H1 (cell line): ENCODE data around the gene MYBPC1. TPM values are rescaled to one million over a fixed set of nuclear protein-coding genes. Genes with fewer than 3 reads are reported as not detected.

Experiments used
- CTCF ChIA-PET: fragments of 300-600 bp; sonication (Branson Sonifier 250); formaldehyde crosslinking; loops from one replicate; lab custom pipeline; 2021; ENCODE audit not compliant: partially characterized antibody; lab: Charles Lee
- POLR2A ChIA-PET: fragments of 300-600 bp; sonication (Branson Sonifier 250); formaldehyde crosslinking; loops from one replicate; lab custom pipeline; 2021; ENCODE audit warnings: inconsistent platforms; ENCODE audit not compliant: partially characterized antibody; lab: Charles Lee
- DNase-seq, 2 experiments: peaks; one replicate each; pipeline versions ENCODE4 v3.0.0 to v3.0.0-alpha.2; 2010 to 2022; ENCODE audit warnings: low spot score in 2 of 2, low read depth in 1 of 2, mixed read lengths in 1 of 2
- FAIRE-seq: peaks from 2 replicates; lab custom pipeline; 2011; peaks lifted over from hg19 to GRCh38; lab: Jason Lieb, UNC
- H2AFZ ChIP-seq: 2 replicates; pipeline ENCODE4 v1.8.1; 2012; ENCODE audit warnings: low read length, inconsistent platforms
- H2AK5ac ChIP-seq: 2 replicates; pipeline ENCODE4 v1.6.1; 2013; ENCODE audit warnings: low read depth, low read length
- H2BK120ac ChIP-seq: replicated peaks from 2 replicates; pipeline ENCODE3; 2013; ENCODE audit warnings: low read depth, low read length, inconsistent platforms
- H2BK12ac ChIP-seq: 2 replicates; pipeline ENCODE4 v1.6.1; 2013; ENCODE audit warnings: low read depth, low read length
- H2BK15ac ChIP-seq: 2 replicates; pipeline ENCODE4 v1.6.1; 2013; ENCODE audit warnings: low read length
- H2BK20ac ChIP-seq: 2 replicates; pipeline ENCODE4 v1.6.1; 2013; ENCODE audit warnings: low read length
- H2BK5ac ChIP-seq: 2 replicates; pipeline ENCODE4 v1.6.1; 2013; ENCODE audit warnings: low read depth, low read length
- H3K14ac ChIP-seq: 2 replicates; pipeline ENCODE4 v1.6.1; 2013; ENCODE audit warnings: inconsistent platforms; ENCODE audit not compliant: insufficient read length
- H3K18ac ChIP-seq: 2 replicates; pipeline ENCODE4 v1.6.1; 2013; ENCODE audit warnings: low read length; ENCODE audit errors: extremely low read depth
- H3K23ac ChIP-seq: 2 replicates; pipeline ENCODE4 v1.6.1; 2013; ENCODE audit warnings: inconsistent platforms; ENCODE audit not compliant: insufficient read length
- H3K23me2 ChIP-seq: 2 replicates; pipeline ENCODE4 v1.6.1; 2013; ENCODE audit warnings: low read depth, low read length
- H3K27ac ChIP-seq: 2 replicates; pipeline ENCODE4 v1.6.1; 2011; ENCODE audit warnings: low read depth, low read length, inconsistent platforms
- H3K27me3 ChIP-seq, 4 experiments: replicated peaks in 1 of 4; 1 replicate in 1 of 4; 2 replicates in 3 of 4; pipeline versions ENCODE4 v1.6.1 to v1.8.1; 2011 to 2013; ENCODE audit warnings: low read length in 3 of 4, mild to moderate bottlenecking in 3 of 4, inconsistent platforms in 2 of 4, mixed read lengths in 2 of 4, moderate library complexity in 1 of 4; ENCODE audit not compliant: control insufficient read depth in 3 of 4, insufficient read depth in 3 of 4; ENCODE audit errors: extremely low read depth in 1 of 4
- H3K36me3 ChIP-seq, 4 experiments: 2 replicates each; pipeline versions ENCODE4 v1.6.1 to v1.8.1; 2011 to 2013; ENCODE audit warnings: mild to moderate bottlenecking in 4 of 4, low read length in 3 of 4, moderate library complexity in 2 of 4, control low read depth in 1 of 4, inconsistent platforms in 1 of 4; ENCODE audit not compliant: insufficient read depth in 4 of 4, control insufficient read depth in 2 of 4
- H3K4ac ChIP-seq: replicated peaks from 2 replicates; pipeline ENCODE3; 2013; ENCODE audit warnings: low read length, low read depth, mixed read lengths, inconsistent platforms; ENCODE audit not compliant: insufficient read length
- H3K4me1 ChIP-seq, 4 experiments: replicated peaks in 1 of 4; 1 replicate in 1 of 4; 2 replicates in 3 of 4; pipeline versions ENCODE4 v1.6.1 to v1.8.1; 2011 to 2013; ENCODE audit warnings: low read length in 3 of 4, inconsistent platforms in 2 of 4, mixed read lengths in 1 of 4; ENCODE audit not compliant: insufficient read depth in 4 of 4, control insufficient read depth in 3 of 4
- H3K4me2 ChIP-seq, 2 experiments: 2 replicates each; pipeline versions ENCODE4 v1.6.1 to v1.8.1; 2011 to 2013; ENCODE audit warnings: low read depth in 2 of 2, low read length in 2 of 2, control low read depth in 1 of 2, inconsistent platforms in 1 of 2, mild to moderate bottlenecking in 1 of 2; ENCODE audit not compliant: insufficient read depth in 1 of 2
- H3K4me3 ChIP-seq, 4 experiments: fragments of 200-600, 300-600 bp in 1 of 4; sonication (generic), shearing (Covaris generic), sonication (Bioruptor Twin) in 1 of 4; 2 replicates each; pipeline versions ENCODE4 v1.5.1 to v1.8.1; 2011 to 2016; ENCODE audit warnings: low read length in 4 of 4, low read depth in 3 of 4, control low read depth in 2 of 4, inconsistent platforms in 2 of 4, mild to moderate bottlenecking in 2 of 4, mixed read lengths in 1 of 4, moderate library complexity in 1 of 4; ENCODE audit not compliant: insufficient read depth in 2 of 4; ENCODE audit errors: extremely low read depth in 1 of 4
- H3K56ac ChIP-seq: replicated peaks from 2 replicates; pipeline ENCODE3; 2013; ENCODE audit warnings: low read depth, mild to moderate bottlenecking, mixed read lengths, low read length, inconsistent platforms; ENCODE audit not compliant: insufficient read length
- H3K79me1 ChIP-seq: 2 replicates; pipeline ENCODE4 v1.6.1; 2013; ENCODE audit warnings: low read depth, low read length, control low read depth
- H3K79me2 ChIP-seq, 2 experiments: 2 replicates each; pipeline versions ENCODE4 v1.6.1 to v1.8.1; 2012 to 2013; ENCODE audit warnings: low read length in 2 of 2, mild to moderate bottlenecking in 2 of 2, inconsistent platforms in 1 of 2; ENCODE audit not compliant: insufficient read depth in 2 of 2, control insufficient read depth in 1 of 2
- H3K9ac ChIP-seq, 4 experiments: replicated peaks in 1 of 4; 1 replicate in 1 of 4; 2 replicates in 3 of 4; pipeline versions ENCODE4 v1.6.1 to v1.8.1; 2011 to 2013; ENCODE audit warnings: low read depth in 3 of 4, low read length in 3 of 4, control low read depth in 2 of 4, mild to moderate bottlenecking in 2 of 4, moderate library complexity in 2 of 4, inconsistent platforms in 1 of 4; ENCODE audit errors: extremely low read depth in 1 of 4
- H3K9me3 ChIP-seq, 2 experiments: 2 replicates each; pipeline versions ENCODE4 v1.6.1 to v1.8.1; 2012 to 2013; ENCODE audit warnings: mild to moderate bottlenecking in 2 of 2, moderate library complexity in 2 of 2, control low read depth in 1 of 2, inconsistent platforms in 1 of 2, low read depth in 1 of 2, low read length in 1 of 2, mixed read lengths in 1 of 2; ENCODE audit not compliant: insufficient read depth in 2 of 2
- H4K20me1 ChIP-seq, 2 experiments: replicated peaks in 1 of 2; 2 replicates each; pipeline versions ENCODE3 to v1.8.1; 2011 to 2013; ENCODE audit warnings: inconsistent platforms in 2 of 2, low read length in 2 of 2, mild to moderate bottlenecking in 1 of 2; ENCODE audit not compliant: insufficient read depth in 2 of 2, control insufficient read depth in 1 of 2
- H4K5ac ChIP-seq: 2 replicates; pipeline ENCODE4 v1.6.1; 2013; ENCODE audit warnings: low read length, low read depth, mixed read lengths, inconsistent platforms; ENCODE audit not compliant: insufficient read length
- H4K8ac ChIP-seq: 2 replicates; pipeline ENCODE4 v1.8.0; 2013; ENCODE audit warnings: mild to moderate bottlenecking, moderate library complexity, low read length, inconsistent platforms; ENCODE audit not compliant: insufficient read depth; ENCODE audit errors: extremely low read depth
- H4K91ac ChIP-seq: replicated peaks from 2 replicates; pipeline ENCODE3; 2013; ENCODE audit warnings: low read length, mixed read lengths, inconsistent platforms; ENCODE audit not compliant: insufficient read length
- ASH2L ChIP-seq: fragments of 200-600, 300-600 bp; sonication (generic); IDR thresholded peaks from one replicate; pipeline ENCODE4 v1.7.1; 2017; ENCODE audit warnings: low read length
- ATF3 ChIP-seq: IDR thresholded peaks from 2 replicates; pipeline ENCODE4 v1.6.1; 2011; ENCODE audit warnings: low read depth, mild to moderate bottlenecking, low read length; ENCODE audit not compliant: insufficient read depth
- CEBPB ChIP-seq: IDR thresholded peaks from 2 replicates; pipeline ENCODE4 v1.6.1; 2012; ENCODE audit warnings: low read depth, low read length
- SUZ12 ChIP-seq: fragments of 200-600 bp; sonication (generic); IDR thresholded peaks from 2 replicates; pipeline ENCODE4 v1.6.1; 2012; ENCODE audit warnings: mild to moderate bottlenecking, inconsistent platforms, low read length, moderate library complexity, mixed read lengths
- WGBS, 2 experiments: shearing (Covaris generic) in 1 of 2; methylation state at CpG; one replicate each; pipeline versions ENCODE4 v1.1.6 to v1.1.7; 2013 to 2015; ENCODE audit warnings: low lambda C conversion rate in 2 of 2, mixed read lengths in 2 of 2, inconsistent platforms in 1 of 2, low coverage in 1 of 2, missing lambda C conversion rate in 1 of 2; ENCODE audit not compliant: insufficient replicate concordance in 2 of 2, insufficient coverage in 1 of 2, insufficient read length in 1 of 2; ENCODE audit errors: extremely low coverage in 1 of 2, missing lambda C conversion rate in 1 of 2; 5-methylcytosine and 5-hydroxymethylcytosine counted together
- polyA plus RNA-seq, 7 experiments: library from polyadenylated mRNA; depleted of rRNA in 3 of 7; stranded (reverse) in 5 of 7; unstranded in 2 of 7; fragments of >200 nt in 5 of 7; fragments of 200-250 nt in 2 of 7; gene quantifications; 1 replicate in 5 of 7; 2 replicates in 1 of 7; 4 replicates in 1 of 7; pipeline versions ENCODE4 v1.2.1 to v1.2.3, GENCODE V29; 2011 to 2013; ENCODE audit warnings: missing spikeins in 2 of 7, mixed read lengths in 2 of 7
- total RNA-seq: library from RNA; stranded (reverse); fragmentation: NEBNext Ultra II Directional; extraction: Animal tissue kit (Norgen Biotek cat#: 25700); gene quantifications from 2 replicates; pipeline ENCODE4 v1.2.1, GENCODE V29; 2021

Gene MYBPC1
- total and polyA plus RNA-seq, 2 of the 8 experiments (the other 6 are each of a cell fraction or from before 2014, with no cell fraction given), result not detected

GRCh38 chr12:101696251-101697196 is 101.8 kb downstream of the MYBPC1 start:
- Histone ChIP-seq H3K27ac (no peak overlapping the region), H3K18ac (0 out of 2 replicates have a peak overlapping the region, but pooled peaks have one; percentile 62), H3K79me1 (no peaks in the 10 kb centered on the region), H3K14ac (no peak overlapping the region), H4K5ac (peak overlapping the region; percentile 32), H3K4me3 (peak overlapping the region; percentile 62 to 87 (median 66)), H3K4me1 (peaks cover 0 to 4% (median 3%) of the 10 kb centered on the region in 4 experiments; a peak in 3 of 7 replicates), H2BK15ac (peak overlapping the region; percentile 36; the same call in 1 of the 2 replicates), H4K20me1 (no peaks in the 10 kb centered on the region), H2BK20ac (0 out of 2 replicates have a peak overlapping the region, but pooled peaks have one; percentile 38), H2AK5ac (no peak overlapping the region), H4K91ac (no peak overlapping the region)
- DNase-seq, result no peak
- TF ChIP-seq ATF3, result no peak
- TF ChIP-seq ASH2L, result peak; percentile 15
- peak; percentile 29; the same call in 1 of the 2 replicates for TF ChIP-seq SUZ12
- peak; percentile 64; the same call in 1 of the 2 replicates for TF ChIP-seq CEBPB
- TF ChIP-seq, all 59 proteins: peak for 3
- Histone ChIP-seq H3K4ac (no peak overlapping the region), H3K27me3 (peaks cover 2 to 18% (median 12%) of the 10 kb centered on the region in 4 experiments), H3K23ac (no peak overlapping the region), H4K8ac (peak overlapping the region; percentile 26; the same call in 1 of the 2 replicates), H2BK120ac (no peak overlapping the region), H3K4me2 (peak overlapping the region; percentile 69 to 86), H3K56ac (no peak overlapping the region), H3K9me3 (no peaks in the 10 kb centered on the region), H3K79me2 (0 out of 4 replicates have a peak, but pooled peaks cover 0 to 3% of the 10 kb centered on the region in 2 experiments), H3K36me3 (no peaks in the 10 kb centered on the region), H2BK12ac (peak overlapping the region; percentile 78; the same call in 1 of the 2 replicates), H2BK5ac (peak overlapping the region; percentile 67; the same call in 1 of the 2 replicates), H2AFZ (peak overlapping the region; percentile 93), H3K23me2 (peaks cover 11% of the 10 kb centered on the region; the same call in 1 of the 2 replicates), H3K9ac (peak overlapping the region in 3 of 4 experiments; percentile 53 to 63 (median 61); a peak in 4 of 7 replicates)
- 49% methylated on average over 18 of the region's 18 CpGs; no CpG with 5 or more reads in 1 of the 2 experiments for WGBS, 2 experiments
- CTCF ChIA-PET, result interaction anchor here (0.6 kb wide), 1 partner anchor 142 kb away, joined by 3 read pairs; no protein-coding TSS in a partner anchor
- POLR2A ChIA-PET, result interaction anchor here (0.6 kb wide), 1 partner anchor 250 kb away, joined by 6 read pairs; no protein-coding TSS in a partner anchor
- no peak for FAIRE-seq
